NB4 (cell line): ENCODE data around the gene ADPRS.

Experiments
- CTCF ChIP-seq: IDR thresholded peaks from one replicate; pipeline ENCODE4 v1.5.1; 2012; ENCODE audit warnings: low read depth, low read length
- MAX ChIP-seq: IDR thresholded peaks from 2 replicates; pipeline ENCODE4 v1.6.1; 2011; ENCODE audit warnings: low read depth, low read length
- POLR2A ChIP-seq: IDR thresholded peaks from 2 replicates; pipeline ENCODE4 v1.6.1; 2011; ENCODE audit warnings: mild to moderate bottlenecking; ENCODE audit not compliant: insufficient read length; ENCODE audit errors: extremely low read depth

GRCh38 chr1:36119456-36119855, 30.8 kb downstream of the ADPRS start:
- no peak for TF ChIP-seq MAX
- TF ChIP-seq POLR2A, result no peak
- TF ChIP-seq CTCF, result no peak
